GM18511 (cell line): ENCODE data around the gene HECTD4.

ENCODE experiments used
- ATAC-seq: cut with Tn5 transposase; IDR thresholded peaks from one replicate; pipeline ENCODE4 v1.9.1; 2021; ENCODE audit warnings: mild to moderate bottlenecking, moderate library complexity; ENCODE audit not compliant: unreplicated experiment

HECTD4 gene

GRCh38 chr12:112219195-112219594, 163.0 kb downstream of the HECTD4 start:
- ATAC-seq = no peak

GRCh38 chr12:112218150-112218549, 164.1 kb downstream of the HECTD4 start:
- no peak for ATAC-seq

DNA sequence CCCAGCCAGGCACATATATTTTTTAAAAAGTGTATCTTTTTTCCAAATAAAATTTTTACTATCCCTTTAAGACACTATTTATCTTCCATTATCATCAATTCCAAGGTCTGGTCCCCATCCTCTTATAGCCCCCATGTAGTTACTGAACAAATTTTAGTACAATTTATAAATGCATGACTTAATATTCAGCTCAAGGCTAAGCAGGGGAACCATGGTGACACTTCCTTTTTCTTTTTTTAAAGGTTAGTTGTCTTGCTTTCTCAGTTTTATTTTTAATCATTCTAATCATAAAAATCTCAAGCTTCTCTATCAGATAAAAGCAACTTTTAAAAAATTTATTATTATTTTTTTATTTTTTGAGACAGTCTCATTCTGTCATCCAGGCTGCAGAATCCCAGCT, 164.6 kb downstream of the HECTD4 start:
- no peak for ATAC-seq

GRCh38 chr12:112216223-112216622, 166.0 kb downstream of the HECTD4 start:
- ATAC-seq = no peak

GRCh38 chr12:112214064-112214463, 168.2 kb downstream of the HECTD4 start:
- no peak for ATAC-seq

DNA sequence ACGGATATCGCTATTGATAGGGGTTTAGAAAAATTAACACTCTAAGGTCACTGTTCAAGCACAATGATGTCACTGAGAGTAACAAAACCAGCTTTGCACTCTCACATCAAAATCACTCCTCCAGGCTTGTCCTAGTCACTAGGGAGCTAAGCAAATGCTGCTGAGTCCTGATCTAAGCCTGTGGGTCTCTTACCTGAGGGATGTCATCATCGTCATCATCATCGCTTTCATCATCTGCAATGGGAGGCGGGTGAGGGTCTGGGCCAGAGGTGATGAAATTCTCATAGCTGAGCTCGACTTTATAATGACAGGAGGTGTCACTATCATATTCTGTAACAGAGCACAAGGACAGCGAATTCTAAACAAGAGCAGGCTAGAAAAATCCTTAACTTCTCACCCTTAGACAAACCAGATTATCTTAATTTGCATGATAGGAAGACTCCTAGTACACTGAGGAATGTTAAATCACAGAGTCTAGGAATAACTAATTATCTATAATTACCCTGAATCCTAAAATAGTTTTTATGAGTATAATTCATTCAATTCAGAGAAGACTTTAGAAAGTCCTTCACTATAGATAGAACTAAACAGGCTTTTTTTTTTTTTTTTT, 173.8 kb downstream of the HECTD4 start:
- no peak for ATAC-seq

DNA sequence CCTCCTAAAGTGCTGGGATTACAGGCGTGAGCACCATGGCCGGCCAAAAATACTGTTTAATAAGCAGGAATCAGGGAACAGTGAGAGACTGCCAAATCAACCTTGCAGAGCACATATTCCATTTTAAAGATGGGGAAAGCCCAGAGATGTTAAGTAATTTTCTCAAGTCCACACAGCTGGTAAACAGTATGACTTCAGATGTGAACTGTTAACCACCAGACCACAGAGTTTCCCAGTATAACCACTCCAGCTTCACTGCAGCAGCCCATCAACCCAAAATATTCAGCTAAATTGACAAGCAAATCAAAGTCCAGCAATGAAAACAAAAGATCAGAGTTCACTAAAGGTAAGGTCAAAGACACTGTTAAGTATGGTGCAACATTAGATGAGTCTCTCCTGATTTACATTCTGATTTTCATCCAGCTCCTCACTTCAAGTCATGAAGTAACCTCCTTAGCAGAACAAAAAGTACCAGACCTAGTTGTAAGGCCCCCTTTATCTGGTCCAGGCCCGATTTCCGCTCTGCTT, 174.8 kb downstream of the HECTD4 start:
- no peak for ATAC-seq

DNA sequence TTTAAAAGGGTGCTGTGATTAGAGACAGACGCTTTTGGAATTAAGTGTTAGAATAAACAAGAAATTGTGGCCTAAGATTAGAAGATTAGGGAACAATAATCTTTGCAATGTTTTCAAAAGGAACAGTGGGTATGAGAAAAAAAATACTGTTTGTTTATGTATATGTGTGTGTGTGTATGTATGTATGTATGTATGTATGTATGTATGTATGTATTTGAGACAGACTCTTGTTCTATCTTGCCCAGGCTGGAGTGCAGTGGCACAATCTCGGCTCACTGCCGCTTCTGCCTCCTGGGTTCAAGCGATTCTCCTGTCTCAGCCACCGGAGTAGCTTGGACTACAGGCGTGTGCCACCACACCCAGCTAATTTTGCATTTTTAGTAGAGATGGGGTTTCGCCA, 175.3 kb downstream of the HECTD4 start:
- ATAC-seq = no peak

- ATAC-seq = no peak
These were observed 183.1 kb downstream of the HECTD4 start for GRCh38 chr12:112199136-112199535.

- no peak for ATAC-seq
These were observed 184.0 kb downstream of the HECTD4 start for GRCh38 chr12:112198120-112198733.

GRCh38 chr12:112196196-112196875, 185.9 kb downstream of the HECTD4 start:
- ATAC-seq = no peak

DNA sequence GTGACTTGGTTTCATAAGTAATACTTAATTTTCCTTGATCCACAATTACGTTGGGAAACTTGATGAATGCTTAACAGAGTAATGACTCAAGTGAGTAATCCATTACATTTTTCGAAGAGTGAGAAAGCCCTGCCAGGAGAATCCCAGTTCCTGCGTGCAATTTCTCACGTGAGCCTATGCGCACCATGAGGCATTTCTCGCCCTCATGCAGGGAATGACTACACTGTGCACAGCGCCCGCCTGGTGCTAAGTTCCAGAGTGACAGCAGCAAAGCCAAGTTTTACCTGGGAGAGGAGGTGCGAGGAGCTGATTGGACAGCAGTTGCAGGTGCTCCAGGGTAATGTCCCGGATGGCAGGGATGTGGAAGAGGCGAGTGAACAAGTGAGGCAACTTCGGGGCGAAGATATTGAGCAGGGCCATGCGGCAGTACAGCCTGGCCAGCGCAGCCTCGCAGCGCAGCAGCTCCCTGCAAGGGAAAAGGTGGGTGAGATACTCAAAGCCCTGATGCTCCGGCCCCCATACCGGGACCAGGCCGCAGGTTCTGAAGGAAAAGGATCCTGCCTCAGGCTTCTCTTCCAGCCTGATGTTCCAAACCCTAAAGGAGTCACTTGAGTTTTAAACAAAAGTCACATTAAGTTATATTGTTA, 187.5 kb downstream of the HECTD4 start:
- no peak for ATAC-seq

GRCh38 chr12:112192475-112192874, 189.8 kb downstream of the HECTD4 start:
- no peak for ATAC-seq

GRCh38 chr12:112191840-112192321, 190.3 kb downstream of the HECTD4 start:
- ATAC-seq = no peak

GRCh38 chr12:112191201-112191600, 191.0 kb downstream of the HECTD4 start:
- no peak for ATAC-seq

DNA sequence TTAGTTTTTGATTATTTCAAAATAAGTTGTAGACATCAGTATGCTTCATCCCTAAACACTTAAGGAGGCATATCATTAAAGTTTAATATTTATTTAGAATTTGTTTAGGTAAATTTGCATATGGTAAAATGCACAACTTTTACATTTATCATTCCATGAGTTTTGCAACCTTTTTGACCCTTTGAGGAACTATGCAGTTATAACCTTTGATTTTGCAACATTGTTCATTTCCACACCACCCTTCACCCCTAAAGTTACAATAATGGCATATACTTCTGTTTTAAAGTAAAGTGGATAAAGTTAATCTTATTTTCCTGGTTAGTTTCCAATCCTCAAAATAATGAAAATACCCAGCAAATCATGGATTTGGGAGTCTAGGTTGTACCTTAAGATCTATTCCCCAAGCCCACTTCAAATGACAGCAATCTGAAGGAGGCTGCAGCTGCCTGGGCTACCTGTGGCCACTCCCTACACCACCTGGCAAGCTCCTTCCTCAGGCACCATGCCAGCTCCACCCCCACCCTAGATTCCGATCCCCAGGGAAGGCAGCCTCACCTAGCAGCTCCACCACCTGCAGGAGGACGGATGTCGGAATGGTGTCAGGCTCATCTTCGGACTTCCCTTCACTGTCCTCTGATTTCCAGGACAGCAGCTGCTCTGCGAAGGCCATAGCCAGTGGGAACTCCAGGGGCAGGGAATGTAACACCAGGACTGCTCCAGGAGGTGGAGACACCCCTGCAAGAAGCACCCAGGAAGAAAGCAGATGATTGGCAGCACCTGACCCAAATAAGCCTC, 191.8 kb downstream of the HECTD4 start:
- ATAC-seq = no peak

GRCh38 chr12:112188130-112188830, 194.0 kb downstream of the HECTD4 start:
- ATAC-seq = no peak

- ATAC-seq = no peak
These were observed 196.9 kb downstream of the HECTD4 start for GRCh38 chr12:112185093-112185923.
